Kidney (tissue), 14 donors: ENCODE data around the gene CEBPA. TPM values are rescaled to one million over a fixed set of nuclear protein-coding genes. Genes with fewer than 3 reads are reported as not detected.

ENCODE experiments used
- DNase-seq, 5 donors: peaks; one replicate each; pipeline ENCODE4 v3.0.0-alpha.2; 2013 to 2020
- FAIRE-seq: peaks from 2 replicates; lab custom pipeline; 2012; peaks lifted over from hg19 to GRCh38; lab: Jason Lieb, UNC
- H3K27ac ChIP-seq, 2 donors: one replicate each; pipeline ENCODE4 v1.7.0; 2013; ENCODE audit warnings: low read depth in 2 of 2, low read length in 2 of 2, inconsistent platforms in 1 of 2
- H3K27me3 ChIP-seq: one replicate; pipeline ENCODE4 v1.7.1; 2013; ENCODE audit warnings: low read length, inconsistent platforms; ENCODE audit not compliant: control insufficient read depth, insufficient read depth
- H3K36me3 ChIP-seq, 3 donors: one replicate each; pipeline versions ENCODE4 v1.7.0 to v1.7.1; 2013; ENCODE audit warnings: low read length in 3 of 3, control low read depth in 1 of 3, inconsistent platforms in 1 of 3; ENCODE audit not compliant: insufficient read depth in 3 of 3, control insufficient read depth in 2 of 3
- H3K4me1 ChIP-seq, 3 donors: one replicate each; pipeline versions ENCODE4 v1.7.0 to v1.7.1; 2013; ENCODE audit warnings: low read length in 3 of 3, inconsistent platforms in 1 of 3, low read depth in 1 of 3; ENCODE audit not compliant: control insufficient read depth in 2 of 3, insufficient read depth in 2 of 3
- H3K4me3 ChIP-seq, 3 donors: one replicate each; pipeline versions ENCODE4 v1.7.0 to v1.8.1; 2013; ENCODE audit warnings: low read length in 3 of 3, control low read depth in 1 of 3, inconsistent platforms in 1 of 3
- H3K9ac ChIP-seq, 3 donors: one replicate each; pipeline versions ENCODE4 v1.7.0 to v1.7.1; 2013; ENCODE audit warnings: low read length in 3 of 3, control low read depth in 1 of 3, inconsistent platforms in 1 of 3
- H3K9me3 ChIP-seq, 3 donors: one replicate each; pipeline versions ENCODE4 v1.7.0 to v1.7.1; 2013; ENCODE audit warnings: low read length in 3 of 3, control low read depth in 1 of 3, inconsistent platforms in 1 of 3; ENCODE audit not compliant: control insufficient read depth in 2 of 3, insufficient read depth in 1 of 3
- intact Hi-C: fragments of 100-400 bp; cut with DNase I; formaldehyde crosslinking; loops from one replicate; pipeline ENCODE4 v1.11.1; 2022
- polyA plus RNA-seq: library from polyadenylated mRNA; stranded (reverse); fragments of 350-450 nt; fragmentation: Illumina TruSeq; extraction: RNeasy Lipid Tissue Mini Kit (QIAGEN cat#74804); gene quantifications from one replicate; pipeline ENCODE4 v1.2.3, GENCODE V29; 2014; ENCODE audit warnings: low read depth, low replicate concordance; ENCODE audit not compliant: insufficient read depth
- total RNA-seq: library from RNA; stranded (reverse); fragmentation: NEBNext Ultra II Directional; extraction: Animal tissue kit (Norgen Biotek cat#: 25700); gene quantifications from one replicate; pipeline ENCODE4 v1.2.1, GENCODE V29; 2021
- TF ChIP-seq, protein P1 (sequence below): IDR thresholded peaks from 3 replicates; pipeline ENCODE4 v1.5.1; 2012; ENCODE audit warnings: mild to moderate bottlenecking, moderate library complexity, borderline replicate concordance; ENCODE audit not compliant: insufficient read depth; ENCODE audit errors: extremely low read depth
- donor health status: control.
- donor health status: control.
- donor health status: control.
- donor health status: control.
- donor health status: control.
- donor health status: DM: yes; HTN: yes; CAD: no.
- donor health status: Normal renal cell carcinoma (clear cell type).

Gene CEBPA
- total and polyA plus RNA-seq, 2 donors from 2014 or later: 6.6 to 7.1 TPM

DNA sequence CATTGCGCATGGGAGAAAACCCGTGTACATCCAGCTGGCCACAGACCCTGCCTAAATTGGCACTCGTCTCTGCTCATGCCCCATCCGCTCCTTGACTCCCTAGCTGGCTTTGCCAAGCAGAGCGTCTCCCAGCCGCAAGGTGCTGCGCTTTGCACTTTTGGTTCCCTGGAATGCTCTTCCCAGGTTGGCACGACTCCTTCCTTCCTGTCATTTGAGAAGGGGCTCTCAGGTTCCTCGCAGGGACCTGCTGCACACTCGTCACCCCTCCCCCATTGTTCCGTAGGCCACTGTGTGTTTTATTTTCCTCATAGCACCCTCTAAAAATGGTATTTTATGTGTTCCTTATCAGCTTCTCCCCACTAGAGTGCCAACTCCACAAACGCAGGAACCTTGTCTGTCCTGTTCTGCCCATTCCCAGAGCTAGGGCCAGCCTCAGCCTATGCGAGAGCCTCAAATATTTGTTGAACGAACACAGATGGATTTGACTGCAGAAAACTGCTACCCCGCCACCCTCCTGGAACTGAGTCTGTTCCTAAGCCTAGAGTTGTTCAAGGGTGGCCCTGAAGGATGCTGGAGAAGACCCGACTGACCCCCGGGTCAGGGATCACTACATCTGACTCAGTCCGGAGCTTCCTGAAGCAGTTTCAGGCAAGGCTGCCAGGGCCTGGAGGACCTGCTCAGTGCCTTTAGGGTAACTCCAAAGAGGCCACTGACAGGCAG is 8.4 kb upstream of the CEBPA start:
- H3K9ac ChIP-seq: no peak overlapping the region
- H3K27me3 ChIP-seq: no peaks in the 10 kb centered on the region
- no peaks in the 10 kb centered on the region for H3K36me3 ChIP-seq
- TF ChIP-seq, protein P1, sequence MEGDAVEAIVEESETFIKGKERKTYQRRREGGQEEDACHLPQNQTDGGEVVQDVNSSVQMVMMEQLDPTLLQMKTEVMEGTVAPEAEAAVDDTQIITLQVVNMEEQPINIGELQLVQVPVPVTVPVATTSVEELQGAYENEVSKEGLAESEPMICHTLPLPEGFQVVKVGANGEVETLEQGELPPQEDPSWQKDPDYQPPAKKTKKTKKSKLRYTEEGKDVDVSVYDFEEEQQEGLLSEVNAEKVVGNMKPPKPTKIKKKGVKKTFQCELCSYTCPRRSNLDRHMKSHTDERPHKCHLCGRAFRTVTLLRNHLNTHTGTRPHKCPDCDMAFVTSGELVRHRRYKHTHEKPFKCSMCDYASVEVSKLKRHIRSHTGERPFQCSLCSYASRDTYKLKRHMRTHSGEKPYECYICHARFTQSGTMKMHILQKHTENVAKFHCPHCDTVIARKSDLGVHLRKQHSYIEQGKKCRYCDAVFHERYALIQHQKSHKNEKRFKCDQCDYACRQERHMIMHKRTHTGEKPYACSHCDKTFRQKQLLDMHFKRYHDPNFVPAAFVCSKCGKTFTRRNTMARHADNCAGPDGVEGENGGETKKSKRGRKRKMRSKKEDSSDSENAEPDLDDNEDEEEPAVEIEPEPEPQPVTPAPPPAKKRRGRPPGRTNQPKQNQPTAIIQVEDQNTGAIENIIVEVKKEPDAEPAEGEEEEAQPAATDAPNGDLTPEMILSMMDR: no peak
- peaks cover 0 to 3% (median 0%) of the 10 kb centered on the region in 3 donors for H3K9me3 ChIP-seq
- intact Hi-C loops: no loop called here
- no peak for FAIRE-seq
- H3K4me1 ChIP-seq: no peaks in the 10 kb centered on the region
- H3K27ac ChIP-seq: no peak overlapping the region
- no peak overlapping the region for H3K4me3 ChIP-seq
- peak in 4 of 5 donors; percentile 57 to 77 (median 66) for DNase-seq

DNA sequence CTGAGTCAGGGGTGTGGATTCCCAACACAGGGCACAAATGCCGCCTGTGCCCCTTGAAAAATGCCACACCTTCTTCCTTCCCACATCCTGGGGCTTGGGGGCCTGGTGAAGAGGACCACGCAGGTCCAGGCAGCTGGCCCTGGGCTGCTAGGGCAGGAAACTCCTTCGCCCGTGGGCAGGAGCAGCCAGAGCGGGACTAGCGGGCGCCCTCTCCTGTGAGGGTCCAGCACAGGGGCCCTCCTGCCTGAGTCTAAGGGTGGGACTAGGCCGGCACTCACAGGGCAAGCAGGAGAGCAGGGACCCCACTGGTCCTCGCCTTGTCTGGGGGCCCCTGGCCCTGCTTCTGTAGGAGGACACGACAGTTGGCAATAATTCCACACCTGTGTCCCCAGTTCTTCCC is 7.5 kb upstream of the CEBPA start:
- Histone ChIP-seq H3K36me3 (no peaks in the 10 kb centered on the region), H3K4me3 (no peak overlapping the region), H3K27ac (no peak overlapping the region), H3K27me3 (no peaks in the 10 kb centered on the region), H3K9ac (no peak overlapping the region), H3K4me1 (no peaks in the 10 kb centered on the region), H3K9me3 (peaks cover 0 to 3% (median 0%) of the 10 kb centered on the region in 3 donors)
- DNase-seq (no peak), FAIRE-seq (no peak)
- TF ChIP-seq, protein P1: no peak
- intact Hi-C loops: no loop called here

DNA sequence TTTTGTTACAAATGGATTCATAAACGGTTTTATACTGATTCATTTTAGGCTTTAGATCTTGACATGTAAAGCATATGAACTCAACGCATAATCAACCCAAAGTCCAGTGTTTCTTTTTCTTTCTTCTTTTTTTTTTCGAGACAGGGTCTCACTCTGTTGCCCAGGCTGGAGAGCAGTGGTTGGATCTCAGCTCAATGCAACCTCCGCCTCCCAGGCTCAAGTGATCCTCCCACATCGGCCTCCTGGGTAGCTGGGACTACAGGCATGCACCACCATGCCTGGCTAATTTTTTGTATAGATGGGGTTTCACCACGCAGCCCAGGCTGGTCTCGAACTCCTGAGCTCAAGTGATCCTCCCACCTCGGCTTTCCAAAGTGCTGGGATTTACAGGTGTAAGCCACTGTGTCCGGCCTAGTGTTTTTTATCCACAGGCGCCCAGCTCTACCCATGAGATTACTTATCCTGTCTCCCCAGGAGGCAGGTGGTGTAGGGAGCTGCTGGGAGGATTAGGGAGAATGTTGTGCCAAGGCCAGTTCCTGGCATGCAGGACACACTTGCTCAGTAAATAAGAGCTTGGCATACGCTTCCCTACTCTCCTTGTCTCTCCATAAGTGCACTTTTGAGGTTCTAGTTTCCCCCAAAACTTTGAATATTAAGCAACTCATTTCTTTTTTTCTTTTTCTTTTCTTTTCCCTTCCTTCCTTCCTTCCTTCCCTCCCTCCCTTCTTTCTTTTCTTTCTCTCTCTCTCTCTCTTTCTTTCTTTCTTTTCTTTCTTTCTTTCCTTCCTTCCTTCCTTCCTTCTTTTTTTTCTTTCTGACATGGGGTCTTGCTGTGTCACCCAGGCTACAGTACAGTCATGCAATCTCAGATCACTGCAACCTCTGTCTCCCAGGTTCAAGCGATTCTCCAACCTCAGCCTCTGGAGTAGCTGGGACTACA is 4.8 kb upstream of the CEBPA start:
- Histone ChIP-seq H3K9ac (no peak overlapping the region), H3K27me3 (no peaks in the 10 kb centered on the region), H3K27ac (no peak overlapping the region), H3K9me3 (no peaks in the 10 kb centered on the region), H3K4me1 (peaks cover 0 to 4% (median 0%) of the 10 kb centered on the region in 3 donors), H3K36me3 (no peaks in the 10 kb centered on the region), H3K4me3 (no peak overlapping the region)
- intact Hi-C loops: no loop called here
- TF ChIP-seq, protein P1: no peak
- FAIRE-seq: no peak
- no peak for DNase-seq
